ENCODE data around the gene THAP10.
"Not testable (repeated sequence)": the region's sequence is repeated elsewhere in the genome, so short reads cannot be mapped to it uniquely, and the experiment has no call there.

The THAP10 gene

DNA sequence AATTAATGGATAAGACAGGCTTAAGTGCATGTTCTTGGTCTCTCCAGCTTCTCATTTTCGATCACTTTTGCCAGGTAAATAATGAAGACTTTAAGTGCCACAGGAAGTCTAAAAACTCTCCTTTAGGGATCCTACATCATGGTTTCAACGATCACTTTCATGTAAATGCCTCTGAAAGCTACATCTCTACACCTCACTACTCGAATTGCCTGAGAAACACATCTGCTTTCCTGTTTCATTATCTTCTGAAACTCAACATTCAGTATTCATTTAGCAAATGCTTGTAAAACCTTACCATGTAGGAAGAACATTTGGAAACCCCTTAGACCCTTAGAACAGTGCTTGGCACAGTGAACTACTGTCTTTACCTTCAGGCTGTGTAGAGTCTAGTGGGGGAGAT lies 16.2 kb downstream of the THAP10 start:
- Mint-ChIP-seq H3K4me3 (no peak overlapping the region), H3K36me3 (ENCODE audit: low read depth) (peaks cover 5% of the 10 kb centered on the region), H3K9me3 (peaks cover 3% of the 10 kb centered on the region), H3K27me3 (ENCODE audit: low read depth) (no peaks in the 10 kb centered on the region), H3K4me1 (no peaks in the 10 kb centered on the region), H3K27ac (no peak overlapping the region)
- TF ChIP-seq, protein P1, sequence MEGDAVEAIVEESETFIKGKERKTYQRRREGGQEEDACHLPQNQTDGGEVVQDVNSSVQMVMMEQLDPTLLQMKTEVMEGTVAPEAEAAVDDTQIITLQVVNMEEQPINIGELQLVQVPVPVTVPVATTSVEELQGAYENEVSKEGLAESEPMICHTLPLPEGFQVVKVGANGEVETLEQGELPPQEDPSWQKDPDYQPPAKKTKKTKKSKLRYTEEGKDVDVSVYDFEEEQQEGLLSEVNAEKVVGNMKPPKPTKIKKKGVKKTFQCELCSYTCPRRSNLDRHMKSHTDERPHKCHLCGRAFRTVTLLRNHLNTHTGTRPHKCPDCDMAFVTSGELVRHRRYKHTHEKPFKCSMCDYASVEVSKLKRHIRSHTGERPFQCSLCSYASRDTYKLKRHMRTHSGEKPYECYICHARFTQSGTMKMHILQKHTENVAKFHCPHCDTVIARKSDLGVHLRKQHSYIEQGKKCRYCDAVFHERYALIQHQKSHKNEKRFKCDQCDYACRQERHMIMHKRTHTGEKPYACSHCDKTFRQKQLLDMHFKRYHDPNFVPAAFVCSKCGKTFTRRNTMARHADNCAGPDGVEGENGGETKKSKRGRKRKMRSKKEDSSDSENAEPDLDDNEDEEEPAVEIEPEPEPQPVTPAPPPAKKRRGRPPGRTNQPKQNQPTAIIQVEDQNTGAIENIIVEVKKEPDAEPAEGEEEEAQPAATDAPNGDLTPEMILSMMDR (IDR thresholded peaks at IDR 0.05; ENCODE audit: unreplicated experiment in 3 of 3) = no peak

DNA sequence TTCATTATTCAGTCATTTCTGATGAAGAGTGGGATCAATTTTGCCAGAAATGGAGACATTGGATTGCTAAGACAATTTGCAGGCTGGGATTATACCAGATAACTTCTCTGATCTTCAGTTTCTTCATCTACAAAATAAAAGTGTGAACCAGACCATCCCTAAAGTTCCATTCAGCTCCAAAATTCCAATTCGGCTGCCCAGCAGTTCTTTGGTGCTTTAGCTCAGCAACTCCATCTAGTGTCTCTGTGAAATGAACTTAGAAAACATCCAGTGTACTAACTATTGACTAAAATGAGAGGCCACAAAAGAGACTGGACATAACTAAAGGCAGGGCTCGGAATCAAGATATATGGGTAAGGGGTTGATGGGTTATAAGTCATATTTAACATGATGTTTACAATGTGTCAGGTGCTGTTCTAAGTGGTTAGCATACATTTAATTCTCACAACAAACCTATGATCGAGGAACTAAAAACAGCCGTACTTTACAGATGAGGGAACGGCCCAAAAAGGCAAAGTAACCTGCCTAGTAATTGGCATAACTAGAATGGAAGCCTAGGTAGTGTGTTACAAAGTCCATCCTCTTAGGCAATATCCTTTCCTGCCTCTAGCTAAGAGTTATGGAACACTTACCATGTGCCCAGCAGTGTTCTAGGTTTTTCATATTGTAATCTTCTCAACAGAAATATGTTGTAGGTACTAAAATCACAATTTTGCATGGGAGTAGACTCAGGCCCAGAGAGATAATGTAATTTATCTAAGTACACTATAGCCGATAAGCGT lies 17.0 kb downstream of the THAP10 start:
- TF ChIP-seq, protein P1 (IDR thresholded peaks at IDR 0.05; ENCODE audit: unreplicated experiment in 3 of 3) = peak; percentile 52 to 58 (median 55)
- H3K27me3 Mint-ChIP-seq (ENCODE audit: low read depth) = no peaks in the 10 kb centered on the region
- peak overlapping the region in 2 of 3 experiments; percentile 6 to 22 for H3K27ac Mint-ChIP-seq
- H3K4me3 Mint-ChIP-seq = no peak overlapping the region
- H3K36me3 Mint-ChIP-seq (ENCODE audit: low read depth) = peaks cover 5% of the 10 kb centered on the region
- H3K9me3 Mint-ChIP-seq = peaks cover 3% of the 10 kb centered on the region
- H3K4me1 Mint-ChIP-seq = peaks cover 2% of the 10 kb centered on the region

- no peaks in the 10 kb centered on the region for H3K27me3 Mint-ChIP-seq (ENCODE audit: low read depth)
- peak overlapping the region in 1 of 3 experiments; percentile 46 for H3K27ac Mint-ChIP-seq
- H3K9me3 Mint-ChIP-seq = peaks cover 3% of the 10 kb centered on the region
- H3K4me3 Mint-ChIP-seq = no peak overlapping the region
- TF ChIP-seq, protein P1 (IDR thresholded peaks at IDR 0.05; ENCODE audit: unreplicated experiment in 3 of 3) = no peak
- peaks cover 5% of the 10 kb centered on the region for H3K36me3 Mint-ChIP-seq (ENCODE audit: low read depth)
- H3K4me1 Mint-ChIP-seq = peaks cover 17% of the 10 kb centered on the region
Measured at GRCh38 chr15:70873232-70874054, 18.8 kb downstream of the THAP10 start.

GRCh38 chr15:70871490-70871889 lies 20.7 kb downstream of the THAP10 start:
- not testable (repeated sequence) for H3K9me3 Mint-ChIP-seq; H3K36me3 Mint-ChIP-seq (ENCODE audit: low read depth); H3K4me3 Mint-ChIP-seq; H3K27ac Mint-ChIP-seq; H3K27me3 Mint-ChIP-seq (ENCODE audit: low read depth)
- H3K4me1 Mint-ChIP-seq = peaks cover 34% of the 10 kb centered on the region

DNA sequence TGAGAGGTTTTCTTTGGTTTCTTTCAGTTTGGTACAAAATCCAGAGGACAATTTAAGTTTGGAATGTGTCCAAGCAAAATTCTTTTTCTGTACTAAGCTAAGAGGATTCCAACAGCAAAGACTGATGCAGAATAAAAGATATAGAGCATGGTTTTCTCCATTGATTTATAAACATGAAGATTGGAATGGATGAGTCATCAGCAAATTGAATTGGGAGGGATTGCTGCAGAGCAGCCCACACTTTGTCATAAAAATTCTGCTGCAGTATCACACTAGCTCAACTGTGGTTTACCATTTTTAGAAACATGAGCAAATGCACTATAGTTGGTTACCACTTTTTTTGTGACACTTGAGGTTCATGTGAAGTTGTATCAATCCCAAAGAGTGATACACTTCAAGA lies 22.2 kb downstream of the THAP10 start:
- peaks cover 3% of the 10 kb centered on the region for H3K9me3 Mint-ChIP-seq
- TF ChIP-seq, protein P1 (IDR thresholded peaks at IDR 0.05; ENCODE audit: unreplicated experiment in 3 of 3) = no peak
- peaks cover 34% of the 10 kb centered on the region for H3K4me1 Mint-ChIP-seq
- H3K27me3 Mint-ChIP-seq (ENCODE audit: low read depth) = no peaks in the 10 kb centered on the region
- peak overlapping the region; percentile 61 to 88 (median 85) for H3K27ac Mint-ChIP-seq
- peak overlapping the region in 2 of 3 experiments; percentile 3 to 23 for H3K4me3 Mint-ChIP-seq
- H3K36me3 Mint-ChIP-seq (ENCODE audit: low read depth) = peaks cover 5% of the 10 kb centered on the region

- peak overlapping the region; percentile 61 to 88 (median 85) for H3K27ac Mint-ChIP-seq
Measured at GRCh38 chr15:70869346-70869745, 22.9 kb downstream of the THAP10 start.

More at GRCh38 chr15:70869346-70869745, 22.9 kb downstream of the THAP10 start:
- TF ChIP-seq, protein P1 (IDR thresholded peaks at IDR 0.05; ENCODE audit: unreplicated experiment in 3 of 3) = no peak
- Mint-ChIP-seq H3K27me3 (ENCODE audit: low read depth) (no peaks in the 10 kb centered on the region), H3K9me3 (peaks cover 3% of the 10 kb centered on the region), H3K36me3 (ENCODE audit: low read depth) (peaks cover 5% of the 10 kb centered on the region), H3K4me3 (peak overlapping the region in 1 of 3 experiments; percentile 22), H3K4me1 (peaks cover 34% of the 10 kb centered on the region)
